ENCODE results near the gene KIAA1671.
A peak's percentile ranks its signal among the peaks of the same experiment; 100 is the strongest.
"Not testable (repeated sequence)": the region's sequence is repeated elsewhere in the genome, so short reads cannot be mapped to it uniquely, and the experiment has no call there.

KIAA1671 gene

DNA sequence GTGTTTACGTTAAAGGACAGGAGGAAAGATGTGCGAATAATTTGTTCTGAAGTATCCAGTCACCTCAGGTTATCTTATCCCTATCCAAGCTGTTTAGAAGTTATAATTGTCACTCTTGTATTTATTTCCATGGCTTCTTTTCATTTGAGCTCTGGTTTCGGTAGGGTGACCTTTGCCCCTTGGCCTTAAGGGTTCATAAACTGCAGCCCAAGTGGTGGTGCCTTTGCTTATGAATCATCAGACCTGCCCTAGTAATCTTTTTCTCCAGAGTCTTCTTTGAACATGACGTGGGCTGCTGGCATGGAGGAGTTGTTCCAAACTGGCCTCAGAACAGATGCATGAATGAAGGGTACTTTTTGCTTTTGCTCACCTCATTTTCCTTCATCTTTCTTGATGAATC, 240.6 kb downstream of the KIAA1671 start:
- no peak overlapping the region for H3K4me3 ChIP-seq
- no peaks in the 10 kb centered on the region for H3K9me3 ChIP-seq
- no peak for DNase-seq (ENCODE audit: low spot score in 2 of 2)
- H3K27me3 ChIP-seq (ENCODE audit: low read depth): no peaks in the 10 kb centered on the region
- peaks cover 6% of the 10 kb centered on the region for H3K36me3 ChIP-seq (replicated peaks)
- in situ Hi-C loops (cut with MboI; ENCODE audit: low sequenced_read_pairs): no loop called here
- no peaks in the 10 kb centered on the region for H3K4me1 ChIP-seq

DNA sequence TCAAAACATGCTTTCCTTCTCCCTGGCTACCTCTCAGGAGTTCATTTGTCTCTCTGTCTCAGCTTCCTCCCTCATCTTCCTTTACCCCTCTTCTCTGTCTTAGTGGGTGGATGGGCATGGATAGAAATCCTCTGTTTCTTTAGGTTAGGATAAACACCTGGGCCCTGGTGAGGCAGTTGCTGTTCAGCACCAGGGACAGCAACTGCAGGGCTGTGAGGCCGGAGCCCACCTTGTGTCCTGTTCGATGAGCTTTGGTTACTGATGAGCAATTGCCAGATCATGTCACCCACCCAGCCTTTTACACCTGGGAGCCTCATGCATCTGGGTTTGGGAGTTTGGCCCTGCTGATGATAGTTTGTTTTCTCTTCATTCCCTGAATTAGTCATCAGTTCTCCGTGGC, 241.0 kb downstream of the KIAA1671 start:
- in situ Hi-C loops (cut with MboI; ENCODE audit: low sequenced_read_pairs): no loop called here
- no peak overlapping the region for H3K4me3 ChIP-seq
- H3K9me3 ChIP-seq: no peaks in the 10 kb centered on the region
- peaks cover 6% of the 10 kb centered on the region for H3K36me3 ChIP-seq (replicated peaks)
- no peaks in the 10 kb centered on the region for H3K4me1 ChIP-seq
- DNase-seq (ENCODE audit: low spot score in 2 of 2): no peak
- H3K27me3 ChIP-seq (ENCODE audit: low read depth): no peaks in the 10 kb centered on the region

DNA sequence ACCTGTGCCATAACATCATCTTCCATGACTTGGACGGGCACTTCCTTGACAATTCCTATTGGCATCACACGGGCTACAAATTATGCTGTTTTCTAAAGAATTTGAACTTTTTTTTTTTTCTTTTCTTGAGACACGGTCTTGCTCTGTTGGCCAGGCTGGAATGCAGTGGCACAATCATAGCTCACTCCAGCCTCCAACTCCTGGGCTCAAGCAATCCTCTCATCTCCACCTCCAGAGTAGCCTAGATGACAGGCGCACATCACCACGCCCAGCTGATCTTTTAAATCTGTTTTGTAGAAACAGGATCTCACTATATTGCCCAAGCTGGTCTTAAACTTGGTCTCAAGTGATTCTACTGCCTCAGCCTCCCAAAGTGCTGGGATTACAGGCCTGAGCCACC, 243.8 kb downstream of the KIAA1671 start:
- H3K36me3 ChIP-seq (replicated peaks): peaks cover 6% of the 10 kb centered on the region
- in situ Hi-C loops (cut with MboI; ENCODE audit: low sequenced_read_pairs): no loop called here
- no peaks in the 10 kb centered on the region for H3K27me3 ChIP-seq (ENCODE audit: low read depth)
- DNase-seq (ENCODE audit: low spot score in 2 of 2): no peak
- H3K4me3 ChIP-seq: no peak overlapping the region
- no peaks in the 10 kb centered on the region for H3K4me1 ChIP-seq
- no peaks in the 10 kb centered on the region for H3K9me3 ChIP-seq

DNA sequence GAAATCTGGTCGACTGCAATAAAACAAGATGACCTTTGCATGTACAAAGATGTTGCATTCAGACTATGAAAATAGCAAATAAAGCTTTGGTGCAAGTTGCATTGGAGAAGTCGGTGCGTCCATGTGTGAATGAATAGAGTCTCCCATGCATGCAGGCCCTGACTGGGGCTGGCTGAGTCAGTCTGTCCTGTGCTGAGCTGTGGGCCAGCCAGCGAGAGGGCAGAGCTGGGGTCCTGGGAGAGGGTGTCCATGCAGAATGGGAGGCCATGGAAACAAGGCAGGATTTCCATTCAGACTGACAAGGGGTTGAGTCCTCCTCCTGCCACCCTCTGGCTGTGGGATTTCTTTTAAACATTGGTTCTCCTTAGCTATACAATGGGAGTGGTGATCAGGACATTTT, 244.8 kb downstream of the KIAA1671 start:
- Histone ChIP-seq H3K27me3 (ENCODE audit: low read depth) (no peaks in the 10 kb centered on the region), H3K36me3 (replicated peaks) (peaks cover 4% of the 10 kb centered on the region), H3K4me3 (no peak overlapping the region), H3K4me1 (no peaks in the 10 kb centered on the region), H3K9me3 (no peaks in the 10 kb centered on the region)
- no peak for DNase-seq (ENCODE audit: low spot score in 2 of 2)
- in situ Hi-C loops (cut with MboI; ENCODE audit: low sequenced_read_pairs): no loop called here

DNA sequence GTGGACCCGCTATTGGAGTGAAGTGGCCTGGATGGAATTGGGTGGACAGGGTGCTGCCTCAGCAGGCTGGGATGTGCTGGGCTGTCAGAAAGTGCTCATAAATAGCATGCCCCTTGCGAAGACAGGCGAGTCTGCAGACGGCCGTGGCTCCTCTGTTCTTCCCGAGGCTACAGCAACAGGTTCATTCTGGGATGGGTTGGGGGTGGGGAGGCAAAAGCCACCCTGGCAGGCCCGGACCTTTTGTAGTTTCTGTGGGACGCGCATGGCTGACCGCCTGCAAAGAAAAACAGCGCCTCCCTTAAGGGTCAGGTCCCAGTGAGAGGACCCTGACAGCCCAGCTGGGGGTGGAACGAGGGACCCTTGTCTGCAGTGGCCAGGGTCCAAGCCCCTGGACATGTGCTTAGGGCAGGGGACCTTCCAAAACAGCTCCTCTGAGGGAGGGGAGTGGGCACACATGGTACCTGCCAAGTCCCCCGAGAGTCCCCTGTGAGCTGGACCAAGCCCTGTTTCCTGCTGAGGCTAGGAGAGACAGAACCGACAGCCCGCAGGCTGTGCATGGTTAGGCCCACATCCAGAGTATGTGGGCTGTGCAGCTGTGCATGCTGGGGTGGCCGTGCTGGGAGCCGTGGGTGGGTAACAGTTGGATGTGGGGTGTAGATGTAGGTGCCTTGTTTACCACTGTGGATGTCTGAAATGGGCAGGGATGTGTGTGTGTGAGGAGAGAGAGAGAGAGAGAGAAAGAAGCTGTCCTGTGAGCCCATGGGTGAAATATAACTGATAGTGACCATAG, 247.4 kb downstream of the KIAA1671 start, which contains the start of gene CRYBB3:
Gene CRYBB3 (plus strand): TSS at position 128 of the 790 bp plus-strand sequence. CDS start 1,539 bp downstream, outside the sequence.
- H3K4me1 ChIP-seq: no peaks in the 10 kb centered on the region
- no peak within 1 kb of the TSS for H3K4me3 ChIP-seq
- in situ Hi-C loops (cut with MboI; ENCODE audit: low sequenced_read_pairs): no loop called here
- H3K9me3 ChIP-seq: no peaks in the 10 kb centered on the region
- no peaks in the 10 kb centered on the region; the same call in 1 of the 2 replicates for H3K36me3 ChIP-seq (replicated peaks)
- no peaks in the 10 kb centered on the region for H3K27me3 ChIP-seq (ENCODE audit: low read depth)
- DNase-seq (ENCODE audit: low spot score in 2 of 2): no peak

DNA sequence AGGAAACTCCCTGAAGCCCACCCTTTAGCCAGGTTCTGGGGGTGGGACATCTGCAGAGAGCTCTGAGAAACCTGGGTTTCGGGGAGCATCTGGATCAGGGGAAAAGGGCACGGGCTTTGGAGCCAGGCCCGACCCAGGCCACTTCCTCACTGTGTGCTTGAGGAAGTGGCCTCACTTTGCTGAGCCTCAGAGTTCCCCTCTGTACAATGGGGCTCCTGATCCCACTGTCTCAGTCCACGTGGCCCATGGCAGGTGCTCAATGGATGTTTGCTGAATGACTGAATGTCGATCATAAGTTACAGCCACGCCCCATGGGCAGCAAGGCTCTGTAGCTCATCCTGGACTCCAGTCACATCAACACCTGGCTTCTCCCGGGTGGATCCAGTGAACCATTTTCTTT, 248.5 kb downstream of the KIAA1671 start:
- no peak overlapping the region for H3K4me3 ChIP-seq
- H3K9me3 ChIP-seq: no peaks in the 10 kb centered on the region
- no peak for DNase-seq (ENCODE audit: low spot score in 2 of 2)
- no peaks in the 10 kb centered on the region for H3K4me1 ChIP-seq
- H3K36me3 ChIP-seq (replicated peaks): no peaks in the 10 kb centered on the region; the same call in 1 of the 2 replicates
- H3K27me3 ChIP-seq (ENCODE audit: low read depth): no peaks in the 10 kb centered on the region
- in situ Hi-C loops (cut with MboI; ENCODE audit: low sequenced_read_pairs): no loop called here

DNA sequence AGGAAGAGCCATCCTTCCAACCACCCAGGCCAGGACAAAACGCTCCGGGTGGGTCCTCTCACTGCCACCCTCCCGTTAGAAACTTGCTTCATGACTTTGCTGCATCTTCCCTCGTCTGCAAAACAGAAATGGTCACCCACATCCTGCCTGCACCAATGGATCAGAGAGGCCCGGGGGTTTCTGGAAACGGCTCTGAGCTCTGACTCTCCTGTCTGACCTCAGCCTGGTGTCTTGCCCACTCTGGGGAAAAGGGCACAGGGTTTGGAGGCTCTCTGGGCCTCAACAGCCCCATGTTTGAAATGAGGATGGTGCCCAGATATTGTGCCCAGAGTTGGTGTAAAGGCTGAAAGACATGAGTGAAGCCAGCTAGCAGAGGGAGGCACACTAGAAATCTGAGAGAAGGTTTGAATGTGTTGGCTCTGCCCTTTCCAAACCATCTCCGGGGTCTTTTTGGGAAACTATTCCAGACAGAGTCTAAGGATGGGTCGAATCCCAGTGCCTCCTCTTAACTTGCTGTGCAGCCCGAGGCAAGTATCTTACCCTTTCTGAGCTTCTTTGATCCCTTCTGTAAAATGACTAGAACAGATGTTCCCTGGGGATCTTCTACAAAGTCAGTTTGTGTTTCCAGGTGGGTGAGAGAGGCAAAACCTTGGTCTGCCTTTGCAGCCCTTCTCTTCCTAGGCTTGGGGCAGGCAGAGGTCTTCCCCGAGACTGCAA, 249.2 kb downstream of the KIAA1671 start:
- H3K4me3 ChIP-seq: no peak overlapping the region
- DNase-seq (ENCODE audit: low spot score in 2 of 2): no peak
- no peaks in the 10 kb centered on the region; the same call in 1 of the 2 replicates for H3K36me3 ChIP-seq (replicated peaks)
- in situ Hi-C loops (cut with MboI; ENCODE audit: low sequenced_read_pairs): no loop called here
- no peaks in the 10 kb centered on the region for H3K27me3 ChIP-seq (ENCODE audit: low read depth)
- H3K4me1 ChIP-seq: no peaks in the 10 kb centered on the region
- no peaks in the 10 kb centered on the region for H3K9me3 ChIP-seq

DNA sequence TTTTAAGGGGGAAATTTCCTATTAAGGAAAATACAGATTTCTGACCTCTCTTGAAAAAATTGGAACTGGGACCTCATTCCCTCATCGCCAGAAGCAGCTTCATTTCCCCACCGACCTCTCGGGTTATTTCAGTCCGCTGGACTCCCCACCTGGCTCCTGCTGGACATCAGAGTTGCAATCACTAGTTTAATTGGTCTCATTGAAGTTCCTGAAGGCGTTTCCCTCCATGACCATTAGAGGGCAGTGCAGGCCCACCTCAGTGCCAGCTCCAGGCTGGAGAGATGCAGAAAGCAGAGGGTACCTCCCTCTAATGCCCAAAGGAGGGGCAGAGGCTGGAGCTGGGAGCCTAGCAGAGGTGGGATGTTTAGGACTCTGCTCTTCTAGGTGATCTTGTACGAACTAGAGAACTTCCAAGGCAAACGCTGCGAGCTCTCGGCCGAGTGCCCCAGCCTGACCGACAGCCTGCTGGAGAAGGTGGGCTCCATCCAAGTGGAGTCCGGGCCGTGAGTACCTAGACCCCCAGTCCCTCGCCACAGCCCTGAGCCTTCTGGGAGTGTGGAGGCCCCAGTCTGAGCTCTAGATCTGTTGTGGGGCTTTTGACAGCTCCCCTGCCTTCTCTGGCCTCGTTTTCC, 249.9 kb downstream of the KIAA1671 start:
- Histone ChIP-seq H3K36me3 (replicated peaks) (no peaks in the 10 kb centered on the region; the same call in 1 of the 2 replicates), H3K9me3 (no peaks in the 10 kb centered on the region), H3K4me1 (no peaks in the 10 kb centered on the region), H3K4me3 (no peak overlapping the region), H3K27me3 (ENCODE audit: low read depth) (no peaks in the 10 kb centered on the region)
- peak; percentile 58 to 78 for DNase-seq (ENCODE audit: low spot score in 2 of 2)
- in situ Hi-C loops (cut with MboI; ENCODE audit: low sequenced_read_pairs): no loop called here

DNA sequence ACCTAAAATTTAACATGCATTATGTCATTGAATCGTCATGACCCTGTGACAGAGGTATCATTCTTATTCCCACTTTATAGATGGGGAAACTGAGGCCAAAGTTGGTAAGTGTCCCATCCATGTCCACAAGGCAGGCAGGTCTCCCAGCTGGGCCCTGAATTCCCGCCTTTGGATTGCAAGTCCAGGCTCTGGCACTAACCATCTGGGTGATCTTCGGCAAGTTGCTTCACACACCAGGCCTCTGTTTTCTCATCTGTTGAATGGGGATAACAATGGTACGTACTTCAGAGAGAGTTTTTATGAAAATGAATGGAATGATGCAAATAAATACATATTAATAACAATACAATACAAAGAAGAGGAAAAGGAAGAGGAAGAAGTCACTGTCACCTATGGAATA, 250.6 kb downstream of the KIAA1671 start:
- in situ Hi-C loops (cut with MboI; ENCODE audit: low sequenced_read_pairs): no loop called here
- no peaks in the 10 kb centered on the region for H3K4me1 ChIP-seq
- DNase-seq (ENCODE audit: low spot score in 2 of 2): no peak

DNA sequence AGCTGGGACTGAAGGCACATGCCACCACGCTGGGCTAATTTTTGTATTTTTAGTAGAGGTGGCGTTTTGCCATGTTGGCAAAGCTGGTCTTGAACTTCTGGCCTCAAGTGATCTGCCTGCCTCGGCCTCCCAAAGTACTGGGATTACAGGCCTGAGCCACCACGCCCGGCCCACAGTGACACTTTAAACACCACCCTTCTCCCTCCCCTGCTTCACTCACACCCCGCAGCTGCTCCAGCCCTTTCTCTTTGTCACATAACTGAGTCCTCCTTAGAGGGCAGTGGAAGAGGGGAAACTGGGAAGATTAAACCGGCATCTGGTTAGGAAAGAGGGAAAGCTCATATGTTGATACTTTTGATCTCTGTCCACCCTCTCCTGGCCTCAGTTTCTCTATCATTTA, 252.0 kb downstream of the KIAA1671 start:
- H3K4me1 ChIP-seq; H3K36me3 ChIP-seq (replicated peaks); H3K4me3 ChIP-seq; H3K27me3 ChIP-seq (ENCODE audit: low read depth); DNase-seq (ENCODE audit: low spot score in 2 of 2); in situ Hi-C loops (cut with MboI; ENCODE audit: low sequenced_read_pairs); H3K9me3 ChIP-seq: not testable (repeated sequence)

More for the DNA sequence above, 250.6 kb downstream of the KIAA1671 start:
- H3K4me3 ChIP-seq: no peak overlapping the region
- H3K36me3 ChIP-seq (replicated peaks): no peaks in the 10 kb centered on the region
- no peaks in the 10 kb centered on the region for H3K27me3 ChIP-seq (ENCODE audit: low read depth)
- H3K9me3 ChIP-seq: no peaks in the 10 kb centered on the region

DNA sequence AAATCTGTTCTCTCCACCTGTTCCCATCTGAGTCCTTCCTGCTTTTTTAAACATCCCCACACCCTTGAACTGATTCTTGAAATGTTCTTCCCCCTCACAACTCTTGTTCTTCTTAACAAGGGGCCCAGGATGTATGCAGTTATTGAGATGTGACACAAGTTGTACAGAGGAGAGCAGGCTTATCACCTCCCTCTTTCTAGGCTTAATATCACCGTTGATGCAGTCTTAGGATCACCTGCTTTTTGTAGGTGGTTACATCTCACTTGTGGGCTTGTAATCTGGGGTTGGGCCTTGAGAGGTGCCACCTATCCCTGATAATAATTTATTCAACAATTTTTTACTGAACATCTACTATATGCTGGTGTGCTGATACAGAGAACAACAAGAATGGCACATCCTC, 253.3 kb downstream of the KIAA1671 start:
- DNase-seq (ENCODE audit: low spot score in 2 of 2): no peak
- in situ Hi-C loops (cut with MboI; ENCODE audit: low sequenced_read_pairs): no loop called here
- Histone ChIP-seq H3K4me3 (no peak overlapping the region), H3K27me3 (ENCODE audit: low read depth) (no peaks in the 10 kb centered on the region), H3K9me3 (no peaks in the 10 kb centered on the region), H3K4me1 (no peaks in the 10 kb centered on the region), H3K36me3 (replicated peaks) (no peaks in the 10 kb centered on the region)

DNA sequence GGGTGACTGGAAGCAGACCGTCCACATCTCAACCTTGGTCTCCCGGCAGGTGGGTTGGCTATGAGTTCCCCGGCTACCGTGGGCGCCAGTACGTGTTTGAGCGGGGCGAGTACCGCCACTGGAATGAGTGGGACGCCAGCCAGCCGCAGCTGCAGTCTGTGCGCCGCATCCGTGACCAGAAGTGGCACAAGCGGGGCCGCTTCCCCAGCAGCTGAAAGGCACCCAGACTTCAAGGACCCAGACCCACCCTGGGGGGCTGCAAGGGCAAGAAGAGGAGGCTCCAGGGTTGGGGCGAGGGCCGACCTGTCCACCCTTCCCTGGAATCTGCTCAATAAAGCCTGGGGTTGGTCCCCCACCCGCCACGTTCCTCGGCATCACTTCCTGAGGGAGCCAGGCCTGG, 254.5 kb downstream of the KIAA1671 start:
- no peaks in the 10 kb centered on the region for H3K36me3 ChIP-seq (replicated peaks)
- DNase-seq (ENCODE audit: low spot score in 2 of 2): no peak
- H3K9me3 ChIP-seq: no peaks in the 10 kb centered on the region
- no peak overlapping the region for H3K4me3 ChIP-seq
- H3K27me3 ChIP-seq (ENCODE audit: low read depth): no peaks in the 10 kb centered on the region
- in situ Hi-C loops (cut with MboI; ENCODE audit: low sequenced_read_pairs): no loop called here
- no peaks in the 10 kb centered on the region for H3K4me1 ChIP-seq

DNA sequence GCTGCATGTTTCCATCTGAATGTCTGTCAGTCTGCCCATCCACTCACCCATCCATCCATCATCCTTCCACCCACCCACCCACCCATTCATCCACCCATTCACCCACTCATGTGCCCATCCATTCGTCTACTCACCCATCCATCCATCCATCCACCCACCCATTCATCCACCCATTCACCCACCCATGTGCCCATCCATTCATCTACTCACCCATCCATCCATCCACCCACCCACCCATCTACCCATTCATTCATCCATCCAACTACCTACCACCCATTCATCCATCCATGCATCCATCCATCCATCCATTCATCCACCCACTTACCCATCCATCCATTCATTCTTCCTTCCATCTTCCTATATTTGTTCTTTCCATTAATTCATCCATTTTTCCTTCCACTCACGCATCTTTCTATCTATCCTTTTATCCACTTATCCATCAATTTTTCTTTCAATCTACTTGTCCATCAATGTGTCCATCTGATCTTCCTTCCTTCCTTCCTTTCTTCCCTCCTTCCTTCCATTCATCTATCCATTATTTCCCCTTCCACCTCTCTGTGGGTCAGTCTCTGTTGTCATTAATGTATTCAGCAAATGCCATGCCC, 255.1 kb downstream of the KIAA1671 start:
- Histone ChIP-seq H3K9me3 (no peaks in the 10 kb centered on the region), H3K4me1 (no peaks in the 10 kb centered on the region), H3K4me3 (no peak overlapping the region), H3K27me3 (ENCODE audit: low read depth) (no peaks in the 10 kb centered on the region), H3K36me3 (replicated peaks) (no peaks in the 10 kb centered on the region)
- DNase-seq (ENCODE audit: low spot score in 2 of 2): no peak
- in situ Hi-C loops (cut with MboI; ENCODE audit: low sequenced_read_pairs): no loop called here

DNA sequence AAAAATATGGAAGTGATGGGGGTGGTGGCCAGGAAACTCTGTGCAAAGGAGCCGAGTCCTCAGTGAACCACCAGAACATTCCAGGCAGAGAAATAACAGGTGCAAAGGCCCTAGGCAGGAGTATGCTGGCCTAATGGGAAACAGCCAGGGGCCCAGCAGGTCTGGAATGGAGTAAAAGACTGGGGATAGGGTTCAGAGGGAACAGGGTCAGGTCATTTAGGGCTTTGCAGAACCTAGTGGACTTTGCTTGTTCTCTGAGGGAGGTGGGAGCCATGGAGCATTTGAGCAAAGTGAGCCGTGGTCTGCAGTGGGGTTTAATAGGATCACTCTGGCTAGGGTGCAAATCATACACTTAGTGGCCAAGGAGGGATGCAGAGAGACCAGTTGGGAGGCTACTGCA, 255.8 kb downstream of the KIAA1671 start:
- no peak for DNase-seq (ENCODE audit: low spot score in 2 of 2)
- Histone ChIP-seq H3K4me1 (no peaks in the 10 kb centered on the region), H3K4me3 (no peak overlapping the region), H3K36me3 (replicated peaks) (no peaks in the 10 kb centered on the region), H3K27me3 (ENCODE audit: low read depth) (no peaks in the 10 kb centered on the region), H3K9me3 (no peaks in the 10 kb centered on the region)
- in situ Hi-C loops (cut with MboI; ENCODE audit: low sequenced_read_pairs): no loop called here

Data from HAP-1 (cell line).